ENCODE measurements around the gene C1QBP. TPM values are rescaled to one million over a fixed set of nuclear protein-coding genes. Genes with fewer than 3 reads are reported as not detected.

Gene C1QBP
- total and polyA plus RNA-seq, 8 donors = 23.7 to 68.2 (median 46.8) TPM

DNA sequence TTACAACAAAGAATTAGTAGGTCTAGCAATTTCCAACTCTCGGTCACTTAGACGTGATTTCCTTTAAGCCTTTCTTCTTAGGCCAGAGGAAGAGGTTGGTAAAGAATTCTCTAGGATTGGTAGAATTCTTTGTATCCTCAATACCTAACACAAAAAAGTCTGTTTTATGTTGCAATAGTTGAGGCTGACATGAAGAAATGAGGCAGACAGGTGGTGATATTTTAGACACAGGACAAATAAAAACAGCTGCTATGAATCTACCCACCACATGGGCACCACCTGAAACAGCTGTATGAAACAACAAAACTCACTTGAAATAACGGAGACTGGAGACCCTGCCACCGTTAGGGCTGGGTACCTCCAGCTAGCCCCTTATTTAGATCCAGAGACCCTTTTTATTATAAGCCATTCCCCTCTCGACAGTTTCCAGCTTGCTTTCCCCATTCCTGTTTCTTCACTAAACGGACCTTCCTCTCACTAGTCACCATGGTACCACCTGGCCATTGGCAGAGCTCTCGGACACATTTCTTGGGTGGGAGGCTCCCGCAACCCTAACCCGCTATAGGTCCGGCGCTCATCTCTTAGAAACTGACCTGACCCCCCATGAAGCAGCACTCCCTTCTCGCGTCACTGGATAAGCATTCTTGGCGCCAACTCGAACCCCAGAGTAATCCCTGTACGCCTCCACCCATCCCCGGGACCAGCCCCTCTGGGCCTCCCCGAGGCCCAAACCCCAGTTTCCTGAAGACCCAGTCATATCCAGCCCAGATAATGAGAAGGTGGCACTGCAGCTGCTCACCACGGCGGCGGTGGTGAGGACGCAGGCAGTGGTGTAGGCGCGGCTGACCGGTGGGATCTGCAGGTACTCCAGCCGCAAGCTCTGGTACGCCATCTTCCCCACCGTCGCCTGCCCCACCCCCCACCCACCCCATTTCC, 46.6 kb upstream of the C1QBP start, which contains the start of gene DERL2:
Gene DERL2 (minus strand): TSS at position 909 of the 936 bp plus-strand sequence. CDS start 17 bp downstream, at position 892.
- Histone ChIP-seq H3K36me3 (peaks cover 0 to 18% (median 3%) of the 10 kb centered on the region in 3 donors), H3K4me3 (peak within 1 kb of the TSS; percentile 81 to 96 (median 86)), H3K27me3 (no peaks in the 10 kb centered on the region), H3K4me1 (peaks cover 19 to 29% (median 25%) of the 10 kb centered on the region in 3 donors), H3K9me3 (no peaks in the 10 kb centered on the region), H3K27ac (peak within 1 kb of the TSS; percentile 95 to 100 (median 100))
- FAIRE-seq = no peak
- TF ChIP-seq, protein P1, sequence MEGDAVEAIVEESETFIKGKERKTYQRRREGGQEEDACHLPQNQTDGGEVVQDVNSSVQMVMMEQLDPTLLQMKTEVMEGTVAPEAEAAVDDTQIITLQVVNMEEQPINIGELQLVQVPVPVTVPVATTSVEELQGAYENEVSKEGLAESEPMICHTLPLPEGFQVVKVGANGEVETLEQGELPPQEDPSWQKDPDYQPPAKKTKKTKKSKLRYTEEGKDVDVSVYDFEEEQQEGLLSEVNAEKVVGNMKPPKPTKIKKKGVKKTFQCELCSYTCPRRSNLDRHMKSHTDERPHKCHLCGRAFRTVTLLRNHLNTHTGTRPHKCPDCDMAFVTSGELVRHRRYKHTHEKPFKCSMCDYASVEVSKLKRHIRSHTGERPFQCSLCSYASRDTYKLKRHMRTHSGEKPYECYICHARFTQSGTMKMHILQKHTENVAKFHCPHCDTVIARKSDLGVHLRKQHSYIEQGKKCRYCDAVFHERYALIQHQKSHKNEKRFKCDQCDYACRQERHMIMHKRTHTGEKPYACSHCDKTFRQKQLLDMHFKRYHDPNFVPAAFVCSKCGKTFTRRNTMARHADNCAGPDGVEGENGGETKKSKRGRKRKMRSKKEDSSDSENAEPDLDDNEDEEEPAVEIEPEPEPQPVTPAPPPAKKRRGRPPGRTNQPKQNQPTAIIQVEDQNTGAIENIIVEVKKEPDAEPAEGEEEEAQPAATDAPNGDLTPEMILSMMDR (IDR thresholded peaks at IDR 0.05) = no peak
- intact Hi-C loops (cut with DNase I) = no loop called here
- ATAC-seq = peak; percentile 0 to 10 (median 4)
- WGBS, 2 donors = 3% methylated on average over 27 to 29 of the region's 29 CpGs
- no peak for DNase-seq

DNA sequence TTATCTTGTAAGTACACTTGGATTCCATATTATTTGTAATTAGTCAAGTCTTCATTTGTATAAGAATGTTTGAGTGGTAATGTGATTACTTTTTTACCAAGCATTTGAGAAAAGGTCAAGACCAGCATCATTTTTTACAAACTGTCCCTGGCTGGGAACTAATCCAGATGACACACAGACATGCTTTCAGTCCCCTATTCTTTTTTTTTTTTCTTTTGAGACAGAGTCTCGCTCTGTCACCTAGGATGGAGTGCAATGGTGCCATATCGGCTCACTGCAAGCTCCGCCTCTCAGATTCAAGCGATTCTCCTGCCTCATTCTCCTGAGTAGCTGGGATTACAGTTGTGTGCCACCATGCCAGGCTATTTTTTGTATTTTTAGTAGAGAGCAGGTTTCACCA, 42.5 kb upstream of the C1QBP start:
- WGBS, 2 donors = 65 to 77% methylated on average over 4 of the region's 4 CpGs
- TF ChIP-seq, protein P1 (IDR thresholded peaks at IDR 0.05) = no peak
- Histone ChIP-seq H3K4me1 (peaks cover 6 to 19% (median 17%) of the 10 kb centered on the region in 3 donors), H3K27ac (no peak overlapping the region), H3K4me3 (no peak overlapping the region), H3K36me3 (peaks cover 0 to 51% (median 10%) of the 10 kb centered on the region in 3 donors), H3K27me3 (no peaks in the 10 kb centered on the region), H3K9me3 (no peaks in the 10 kb centered on the region)
- DNase-seq (no peak), ATAC-seq (no peak), FAIRE-seq (no peak)
- intact Hi-C loops (cut with DNase I) = no loop called here

DNA sequence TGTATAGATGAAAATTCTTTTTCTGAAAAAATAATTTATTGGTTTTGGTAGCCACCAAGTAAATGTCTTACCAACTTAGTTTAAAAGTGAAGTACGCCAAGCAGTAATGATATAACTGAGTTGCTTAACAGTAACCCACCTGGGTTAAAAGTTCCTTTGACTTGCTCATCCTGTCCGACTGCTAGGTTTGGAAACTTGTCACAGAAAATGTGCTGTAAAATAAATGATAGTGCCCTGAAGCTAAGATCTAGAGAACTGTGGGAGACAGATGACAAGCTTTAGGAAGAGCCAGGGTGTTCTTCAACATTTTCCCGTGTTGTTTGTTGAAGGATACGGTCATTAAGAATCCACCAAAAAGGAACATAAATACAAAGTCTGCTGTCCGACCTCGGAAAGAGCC, 42.0 kb upstream of the C1QBP start:
- Histone ChIP-seq H3K4me3 (no peak overlapping the region), H3K27me3 (no peaks in the 10 kb centered on the region), H3K4me1 (peaks cover 6 to 19% (median 17%) of the 10 kb centered on the region in 3 donors), H3K27ac (no peak overlapping the region), H3K36me3 (peaks cover 0 to 51% (median 10%) of the 10 kb centered on the region in 3 donors), H3K9me3 (no peaks in the 10 kb centered on the region)
- FAIRE-seq (no peak), DNase-seq (no peak), ATAC-seq (no peak)
- intact Hi-C loops (cut with DNase I) = no loop called here
- WGBS, 2 donors = 66 to 76% methylated on average over 6 of the region's 6 CpGs
- TF ChIP-seq, protein P1 (IDR thresholded peaks at IDR 0.05) = no peak

DNA sequence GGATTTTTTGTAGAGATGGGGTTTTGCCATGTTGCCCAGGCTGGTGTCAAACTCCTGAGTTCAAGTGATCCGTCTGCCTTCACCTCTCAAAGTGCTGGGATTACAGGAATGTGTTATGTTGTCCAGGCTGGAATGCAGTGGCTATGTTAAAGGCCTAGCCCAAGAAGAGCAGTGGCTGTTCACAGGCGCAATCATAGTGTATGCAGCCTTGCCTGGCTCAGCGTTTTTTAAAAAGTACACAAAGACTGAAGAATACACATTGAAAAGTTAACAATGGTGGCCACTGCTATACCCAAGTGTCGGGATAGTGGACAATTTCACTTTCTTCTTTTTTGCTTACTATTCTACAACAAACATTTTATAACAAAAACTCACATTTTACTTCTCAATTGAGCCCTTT, 40.0 kb upstream of the C1QBP start:
- FAIRE-seq (no peak), DNase-seq (no peak), ATAC-seq (no peak)
- 78 to 91% methylated on average over 4 of the region's 4 CpGs for WGBS, 2 donors
- intact Hi-C loops (cut with DNase I) = no loop called here
- Histone ChIP-seq H3K4me3 (no peak overlapping the region), H3K4me1 (peaks cover 0 to 7% (median 5%) of the 10 kb centered on the region in 3 donors), H3K9me3 (no peaks in the 10 kb centered on the region), H3K27ac (no peak overlapping the region), H3K27me3 (no peaks in the 10 kb centered on the region), H3K36me3 (peaks cover 0 to 60% (median 14%) of the 10 kb centered on the region in 3 donors)
- TF ChIP-seq, protein P1 (IDR thresholded peaks at IDR 0.05) = no peak
